ENCODE measurements around the gene ADA.

GRCh38 chr20:44643596-44644229, 7.8 kb downstream of the ADA start:
- TF ChIP-seq CTCF (IDR thresholded peaks at IDR 0.05) (no peak), EP300 (IDR thresholded peaks at IDR 0.05; ENCODE audit: low read depth) (no peak), POLR2A (IDR thresholded peaks at IDR 0.05) (no peak)
